Measurements from ENCODE around the gene IPCEF1.
"Not testable (repeated sequence)": the region's sequence is repeated elsewhere in the genome, so short reads cannot be mapped to it uniquely, and the experiment has no call there.

The IPCEF1 gene

DNA sequence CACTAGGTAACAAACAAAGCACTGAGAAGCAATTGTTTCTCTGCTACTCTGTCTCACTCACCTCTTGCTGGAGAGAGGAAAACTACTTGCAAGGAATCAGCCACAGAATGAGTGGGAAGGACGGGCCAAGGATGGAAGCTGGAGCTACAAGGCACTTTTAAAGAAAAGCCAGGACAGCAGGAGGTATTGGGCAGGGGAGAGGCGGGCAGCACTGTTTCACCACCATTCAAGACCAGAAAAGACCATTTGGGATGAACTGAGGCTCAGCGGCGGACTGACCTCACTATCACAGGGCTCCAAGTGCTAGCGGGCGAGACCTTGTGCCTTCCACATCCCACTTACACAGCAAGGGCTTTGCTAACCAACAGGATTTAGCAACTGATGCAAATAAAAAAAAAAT, 137.4 kb downstream of the IPCEF1 start:
- no peak for DNase-seq (ENCODE audit: low spot score)

DNA sequence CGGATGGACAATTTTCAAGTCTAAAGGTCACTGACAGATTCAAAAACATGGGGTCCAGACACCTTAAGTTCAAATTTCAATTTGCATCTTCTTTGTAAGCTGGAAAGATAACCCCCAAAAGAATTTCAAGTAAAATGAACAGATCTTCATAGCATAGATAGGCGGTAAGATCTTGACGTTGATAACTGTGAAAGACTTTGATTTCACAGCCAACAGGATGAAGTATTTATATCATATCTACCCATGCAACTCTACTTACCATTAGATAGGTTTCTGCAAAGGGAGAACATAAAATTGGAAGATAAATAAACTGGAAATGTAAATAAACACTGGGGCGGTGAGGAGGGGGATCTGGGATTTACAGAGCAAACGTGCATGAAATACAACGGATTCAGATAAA, 137.8 kb downstream of the IPCEF1 start:
- DNase-seq (ENCODE audit: low spot score): no peak

DNA sequence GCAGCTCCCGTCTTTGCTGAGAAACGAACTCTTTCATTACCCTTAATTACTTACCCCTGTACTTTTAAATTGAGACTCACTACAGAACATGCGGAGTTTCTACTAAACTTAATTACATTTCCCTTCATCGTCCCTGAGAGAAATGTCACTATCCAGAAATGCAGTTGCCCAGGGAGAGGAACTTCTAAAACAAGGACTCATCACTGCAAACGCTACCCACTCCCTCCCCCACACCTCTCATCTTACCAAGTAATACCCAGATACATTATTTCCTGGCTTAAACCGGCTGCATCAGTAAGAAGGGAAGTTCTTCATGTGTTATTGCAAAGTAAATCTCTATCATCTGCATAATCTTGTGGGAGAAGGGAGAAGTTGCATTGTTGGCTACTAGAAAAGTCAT, 138.3 kb downstream of the IPCEF1 start:
- no peak for DNase-seq (ENCODE audit: low spot score)

GRCh38 chr6:154213782-154214181, 142.8 kb downstream of the IPCEF1 start:
- DNase-seq (ENCODE audit: low spot score): no peak

GRCh38 chr6:154210678-154211077, 145.9 kb downstream of the IPCEF1 start:
- no peak for DNase-seq (ENCODE audit: low spot score)

- DNase-seq (ENCODE audit: low spot score): no peak
Measured at GRCh38 chr6:154209555-154209954, 147.0 kb downstream of the IPCEF1 start.

- no peak for DNase-seq (ENCODE audit: low spot score)
Measured at GRCh38 chr6:154206996-154207395, 149.6 kb downstream of the IPCEF1 start.

GRCh38 chr6:154206141-154206540, 150.5 kb downstream of the IPCEF1 start:
- DNase-seq (ENCODE audit: low spot score): no peak

DNA sequence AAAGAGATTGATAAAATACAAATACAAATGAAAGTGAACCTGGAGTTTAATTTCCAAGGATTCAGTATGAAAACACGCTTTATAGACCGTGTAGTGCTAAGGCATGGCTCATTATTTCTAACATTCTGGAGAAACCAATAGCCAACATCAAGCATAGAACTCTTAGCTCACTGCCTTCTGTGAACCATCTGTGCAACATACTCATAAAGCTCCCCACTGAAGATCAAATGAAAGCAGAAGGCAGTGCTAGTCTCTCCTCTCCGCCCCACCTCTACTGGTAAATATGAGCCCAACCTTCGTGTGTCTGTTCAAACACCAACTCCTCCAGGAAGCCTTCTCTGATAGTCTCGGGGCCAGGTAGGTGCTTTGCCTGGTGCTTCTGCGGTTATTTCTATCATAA, 153.6 kb downstream of the IPCEF1 start:
- DNase-seq (ENCODE audit: low spot score): no peak

DNA sequence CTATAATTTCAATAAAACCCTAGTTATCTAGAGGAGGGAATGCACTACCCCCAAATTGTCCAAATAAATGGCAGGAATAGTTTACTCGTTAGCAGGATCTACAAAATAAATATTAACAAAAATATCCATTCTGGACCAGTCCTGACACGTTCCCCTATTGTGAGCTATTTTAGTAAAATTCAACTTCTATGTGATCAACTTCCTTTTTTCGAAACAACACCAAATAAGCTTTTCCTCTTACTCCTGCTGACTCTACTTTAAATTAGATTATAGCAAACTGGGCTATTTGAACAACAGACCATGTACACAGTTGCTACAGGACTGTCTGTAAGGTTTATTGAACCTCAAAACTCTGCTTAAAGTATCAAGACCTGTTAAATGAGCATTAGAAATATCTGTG, 154.3 kb downstream of the IPCEF1 start:
- DNase-seq (ENCODE audit: low spot score): no peak

DNA sequence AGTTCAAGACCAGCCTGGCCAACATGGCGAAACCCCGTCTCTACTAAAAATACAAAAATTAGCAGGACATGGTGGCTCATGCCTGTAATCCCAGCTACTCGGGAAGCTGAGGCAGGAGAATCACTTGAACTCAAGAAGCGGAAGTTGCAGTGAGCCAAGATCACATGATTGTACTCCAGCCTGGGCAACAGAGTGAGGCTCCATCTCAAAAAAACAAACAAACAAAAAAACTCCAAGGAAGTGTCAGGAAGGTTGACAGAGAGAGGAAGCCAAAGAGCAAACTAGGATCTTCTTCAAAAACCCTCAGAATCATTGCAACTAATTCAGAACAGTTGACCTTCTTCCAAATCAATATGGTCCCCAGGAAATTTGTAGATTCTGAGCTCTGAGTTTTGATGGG, 154.9 kb downstream of the IPCEF1 start:
- not testable (repeated sequence) for DNase-seq (ENCODE audit: low spot score)

DNA sequence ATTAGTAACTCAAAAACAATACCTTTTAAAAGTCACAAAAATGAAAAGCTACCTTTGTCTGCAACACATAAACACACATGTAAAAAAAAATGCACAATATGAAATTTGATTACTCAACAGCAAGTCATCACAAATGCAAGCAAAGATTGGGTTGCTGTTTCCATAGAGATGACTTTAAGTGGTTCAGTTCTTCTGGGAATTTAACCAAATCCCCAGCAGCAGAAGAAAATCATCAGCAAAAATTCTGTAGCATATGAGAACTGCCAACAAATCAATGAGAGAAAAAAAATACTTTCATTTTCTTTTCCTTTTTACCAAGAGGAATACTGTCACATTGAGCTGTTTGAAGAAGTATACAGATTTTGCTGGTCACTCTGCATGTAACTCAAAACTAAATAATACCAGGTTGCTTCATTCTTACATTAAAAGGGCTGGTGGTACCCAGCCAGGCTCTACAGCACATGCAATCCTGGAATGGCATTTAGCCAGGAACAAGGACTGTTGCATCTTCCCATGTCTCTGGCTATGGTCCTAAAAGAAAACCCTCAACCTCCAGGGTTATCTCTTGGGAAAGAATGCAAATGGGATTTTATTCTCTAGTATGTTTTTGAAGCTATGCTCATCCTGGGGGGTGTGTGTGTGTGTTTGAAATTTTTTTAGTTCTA, 159.3 kb downstream of the IPCEF1 start:
- no peak for DNase-seq (ENCODE audit: low spot score)

- no peak for DNase-seq (ENCODE audit: low spot score)
Measured at GRCh38 chr6:154196333-154196885, 160.2 kb downstream of the IPCEF1 start.

DNA sequence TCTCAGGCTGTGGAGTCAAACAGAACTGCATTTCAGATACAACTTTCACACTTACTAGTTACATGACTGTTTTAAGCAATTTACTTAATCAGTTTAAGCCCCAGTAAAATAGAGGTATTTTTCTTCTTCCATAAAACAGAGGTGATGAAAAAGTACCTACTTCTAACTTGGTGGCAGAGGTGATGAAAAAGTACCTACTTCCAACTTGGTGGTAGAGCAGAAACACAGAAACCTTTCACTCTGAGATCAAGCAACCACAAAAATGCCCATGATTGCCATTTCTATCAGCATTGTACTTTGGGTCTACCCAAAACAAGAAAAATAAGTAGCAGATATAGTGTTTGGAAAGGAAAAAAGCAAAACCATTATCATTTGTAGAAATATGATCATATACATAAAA, 168.9 kb downstream of the IPCEF1 start:
- DNase-seq (ENCODE audit: low spot score): no peak

DNA sequence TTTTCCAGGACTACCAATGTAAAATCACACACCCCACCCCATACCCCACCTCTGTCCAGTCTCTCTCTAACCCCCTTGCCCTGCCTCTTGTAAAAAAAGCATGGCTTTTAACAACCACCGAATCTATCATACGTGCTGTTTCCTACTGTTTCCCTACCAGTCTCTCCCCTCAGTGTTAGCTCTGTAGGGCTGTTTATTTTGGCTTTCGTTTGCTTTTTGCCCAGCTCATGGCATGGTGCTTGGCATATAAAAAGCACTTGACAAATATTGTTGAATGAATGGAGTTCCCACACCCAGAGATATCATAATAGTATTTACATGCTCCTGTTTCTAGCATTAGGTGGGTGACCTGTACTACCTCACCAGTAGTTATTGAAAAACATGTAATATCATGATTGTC, 169.4 kb downstream of the IPCEF1 start:
- no peak for DNase-seq (ENCODE audit: low spot score)

DNA sequence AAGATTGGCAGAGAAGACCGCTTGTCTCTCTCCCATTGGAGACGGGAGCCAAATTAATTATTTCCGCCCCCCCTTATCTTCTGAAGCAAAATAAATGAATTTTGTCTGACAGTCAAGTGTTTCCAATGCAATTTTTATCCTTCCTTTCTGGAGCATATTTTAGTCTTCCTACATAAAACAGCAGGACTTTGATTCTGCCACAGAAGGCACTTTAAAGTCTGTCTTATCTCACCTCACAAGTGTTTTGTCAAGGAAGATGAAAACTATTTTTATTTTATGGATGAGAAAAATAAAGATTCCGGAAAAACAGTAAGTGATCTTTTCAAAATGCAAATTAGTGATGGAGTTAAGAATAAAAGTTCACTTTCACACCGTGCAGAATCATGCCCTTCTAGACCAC, 177.2 kb downstream of the IPCEF1 start:
- DNase-seq (ENCODE audit: low spot score): no peak

- not testable (repeated sequence) for DNase-seq (ENCODE audit: low spot score)
Measured at GRCh38 chr6:154172393-154172792, 184.2 kb downstream of the IPCEF1 start.

DNA sequence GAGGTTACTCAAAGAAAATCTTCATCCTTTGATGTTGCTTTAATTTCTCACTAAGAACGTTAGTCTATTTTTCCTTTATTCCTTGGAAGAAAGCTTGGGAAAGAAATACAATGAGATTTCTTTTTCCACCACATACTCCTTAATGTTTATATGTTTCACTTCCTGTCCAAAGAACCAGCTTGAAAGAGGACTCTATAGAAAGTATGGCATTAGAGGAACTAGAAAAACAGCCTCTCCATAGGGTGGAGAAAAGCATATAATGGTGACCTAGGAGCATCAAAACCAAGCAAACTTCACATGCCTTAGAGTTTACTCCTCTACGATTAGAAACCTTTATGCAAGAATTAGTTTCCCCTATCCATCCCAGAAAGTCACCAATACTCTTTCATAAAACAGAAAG, 186.5 kb downstream of the IPCEF1 start:
- DNase-seq (ENCODE audit: low spot score): no peak

DNA sequence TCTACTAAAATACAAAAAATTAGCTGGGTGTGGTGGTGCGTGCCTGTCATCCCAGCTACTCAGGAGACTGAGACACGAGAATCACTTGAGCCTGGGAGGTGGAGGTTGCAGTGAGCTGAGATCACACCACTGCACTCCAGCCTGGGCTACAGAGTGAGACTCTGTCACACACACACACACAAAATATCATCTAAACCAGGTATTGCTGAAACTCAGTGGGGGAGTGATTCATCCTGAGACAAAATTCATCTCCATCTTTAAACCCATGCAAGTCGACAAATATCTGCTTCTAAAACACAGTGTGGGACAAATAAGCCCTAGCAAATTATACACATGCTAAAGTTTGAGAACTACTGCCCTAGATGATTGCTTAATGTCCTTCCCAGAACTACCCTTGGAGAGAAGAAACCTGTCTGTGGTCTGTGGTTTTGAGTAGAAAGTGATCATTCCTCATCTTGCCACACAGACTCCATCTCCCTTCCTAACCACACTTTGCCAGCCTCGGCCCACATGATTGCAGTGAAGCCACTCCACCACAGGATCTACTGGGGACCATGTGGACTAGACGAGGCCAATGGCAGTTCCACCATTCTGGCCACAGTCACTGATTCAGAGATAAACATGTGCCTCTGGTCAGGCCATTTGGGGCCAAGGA, 187.3 kb downstream of the IPCEF1 start:
- DNase-seq (ENCODE audit: low spot score): no peak

- no peak for DNase-seq (ENCODE audit: low spot score)
Measured at GRCh38 chr6:154167126-154167525, 189.5 kb downstream of the IPCEF1 start.

DNA sequence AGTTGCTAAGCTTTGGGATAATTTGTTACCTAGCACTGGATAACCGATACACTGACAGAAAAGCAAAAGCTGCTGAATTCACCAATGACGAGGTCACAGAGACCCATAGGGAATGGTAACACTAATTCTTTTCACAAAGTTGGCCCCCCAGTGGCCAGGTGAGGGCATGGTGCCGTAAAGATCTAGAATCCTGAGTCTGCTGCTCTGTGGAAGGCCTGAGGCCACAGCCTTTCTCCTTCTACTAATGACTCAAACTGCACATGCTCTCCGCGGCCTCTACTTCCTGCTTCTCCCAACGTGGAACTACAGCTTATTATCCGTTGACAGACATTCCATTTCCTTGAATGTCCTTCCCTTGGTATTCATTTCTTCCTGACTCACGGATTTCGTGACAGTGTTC, 190.5 kb downstream of the IPCEF1 start:
- DNase-seq (ENCODE audit: low spot score): no peak

GRCh38 chr6:154165478-154165877, 191.1 kb downstream of the IPCEF1 start:
- DNase-seq (ENCODE audit: low spot score): no peak

- no peak for DNase-seq (ENCODE audit: low spot score)
Measured at GRCh38 chr6:154164397-154164796, 192.2 kb downstream of the IPCEF1 start.

- DNase-seq (ENCODE audit: low spot score): no peak
Measured at GRCh38 chr6:154161689-154162088, 194.9 kb downstream of the IPCEF1 start.
